ENCODE data around the gene ACER3. TPM values are rescaled to one million over a fixed set of nuclear protein-coding genes. Genes with fewer than 3 reads are reported as not detected.

The ACER3 gene
- total RNA-seq, 6 donors from 2014 or later = 10.5 to 46.7 (median 17.1) TPM

- no peaks in the 10 kb centered on the region for H3K36me3 ChIP-seq
- no peaks in the 10 kb centered on the region for H3K9me3 ChIP-seq
- no peak for DNase-seq
- H3K4me3 ChIP-seq = no peak overlapping the region
- peaks cover 0 to 6% (median 0%) of the 10 kb centered on the region in 4 donors for H3K4me1 ChIP-seq
- 60 to 64% methylated on average over 7 of the region's 7 CpGs for WGBS, 2 donors
- no peak for TF ChIP-seq POLR2A (IDR thresholded peaks at IDR 0.05)
- no peak for TF ChIP-seq CTCF (IDR thresholded peaks at IDR 0.05)
- TF ChIP-seq POLR2AphosphoS5 (IDR thresholded peaks at IDR 0.05) = no peak
- TF ChIP-seq EP300 (IDR thresholded peaks at IDR 0.05) = no peak
- ATAC-seq (ENCODE audit: low FRiP score in 2 of 2) = no peak
- H3K27ac ChIP-seq = no peak overlapping the region
- no peaks in the 10 kb centered on the region for H3K27me3 ChIP-seq
Observed at GRCh38 chr11:77029829-77030228, 169.1 kb downstream of the ACER3 start.

GRCh38 chr11:77030834-77031414, 170.2 kb downstream of the ACER3 start:
- no peaks in the 10 kb centered on the region for H3K27me3 ChIP-seq
- H3K36me3 ChIP-seq = no peaks in the 10 kb centered on the region
- H3K27ac ChIP-seq = no peak overlapping the region
- ATAC-seq (ENCODE audit: low FRiP score in 2 of 2) (peak in 1 of 2 donors; percentile 48), DNase-seq (no peak)
- peaks cover 0 to 9% (median 4%) of the 10 kb centered on the region in 4 donors for H3K4me1 ChIP-seq
- H3K4me3 ChIP-seq = no peak overlapping the region
- H3K9me3 ChIP-seq = no peaks in the 10 kb centered on the region
- 83 to 84% methylated on average over 11 to 12 of the region's 12 CpGs for WGBS, 2 donors
- TF ChIP-seq POLR2AphosphoS5 (IDR thresholded peaks at IDR 0.05) (no peak), CTCF (IDR thresholded peaks at IDR 0.05) (no peak), POLR2A (IDR thresholded peaks at IDR 0.05) (no peak), EP300 (IDR thresholded peaks at IDR 0.05) (no peak)

- WGBS, 2 donors = 87 to 88% methylated on average over 3 of the region's 3 CpGs
Observed at GRCh38 chr11:77031599-77031998, 170.9 kb downstream of the ACER3 start.

GRCh38 chr11:77035039-77035438, 174.3 kb downstream of the ACER3 start:
- H3K9me3 ChIP-seq = no peaks in the 10 kb centered on the region
- no peak for DNase-seq
- H3K36me3 ChIP-seq = no peaks in the 10 kb centered on the region
- H3K4me1 ChIP-seq = peaks cover 6 to 23% (median 13%) of the 10 kb centered on the region in 4 donors
- H3K27me3 ChIP-seq = peaks cover 0 to 10% (median 6%) of the 10 kb centered on the region in 4 donors
- no peak overlapping the region for H3K27ac ChIP-seq
- no peak overlapping the region for H3K4me3 ChIP-seq
- no peak for TF ChIP-seq POLR2A (IDR thresholded peaks at IDR 0.05)
- TF ChIP-seq EP300 (IDR thresholded peaks at IDR 0.05) = no peak
- WGBS, 2 donors = 58 to 69% methylated on average over 2 of the region's 2 CpGs
- no peak for ATAC-seq (ENCODE audit: low FRiP score in 2 of 2)

More at GRCh38 chr11:77031599-77031998, 170.9 kb downstream of the ACER3 start:
- H3K36me3 ChIP-seq = no peaks in the 10 kb centered on the region
- peaks cover 0 to 14% (median 5%) of the 10 kb centered on the region in 4 donors for H3K4me1 ChIP-seq
- no peak for TF ChIP-seq CTCF (IDR thresholded peaks at IDR 0.05)
- no peak for TF ChIP-seq POLR2A (IDR thresholded peaks at IDR 0.05)
- TF ChIP-seq POLR2AphosphoS5 (IDR thresholded peaks at IDR 0.05) = no peak
- TF ChIP-seq EP300 (IDR thresholded peaks at IDR 0.05) = no peak
- ATAC-seq (ENCODE audit: low FRiP score in 2 of 2) (no peak), DNase-seq (no peak)
- no peak overlapping the region for H3K27ac ChIP-seq
- no peak overlapping the region for H3K4me3 ChIP-seq
- H3K27me3 ChIP-seq = no peaks in the 10 kb centered on the region
- no peaks in the 10 kb centered on the region for H3K9me3 ChIP-seq

- peak in 1 of 2 donors; percentile 43 for DNase-seq
- 29 to 31% methylated on average over 5 of the region's 5 CpGs for WGBS, 2 donors
- ATAC-seq (ENCODE audit: low FRiP score in 2 of 2) = no peak
- Histone ChIP-seq H3K9me3 (no peaks in the 10 kb centered on the region), H3K27ac (no peak overlapping the region), H3K27me3 (peaks cover 0 to 15% (median 10%) of the 10 kb centered on the region in 4 donors), H3K4me3 (no peak overlapping the region), H3K36me3 (no peaks in the 10 kb centered on the region), H3K4me1 (peaks cover 6 to 26% (median 14%) of the 10 kb centered on the region in 4 donors)
- TF ChIP-seq POLR2AphosphoS5 (IDR thresholded peaks at IDR 0.05) (no peak), POLR2A (IDR thresholded peaks at IDR 0.05) (no peak), CTCF (IDR thresholded peaks at IDR 0.05) (no peak), EP300 (IDR thresholded peaks at IDR 0.05) (no peak)
Observed at GRCh38 chr11:77035580-77035979, 174.9 kb downstream of the ACER3 start.

All from upper lobe of left lung (tissue), 6 donors.